GM23338 (cell line): ENCODE measurements around the gene CDC42BPA. TPM values are rescaled to one million over a fixed set of nuclear protein-coding genes. Genes with fewer than 3 reads are reported as not detected.

Source experiments
- ATAC-seq: fragments of 200-7000 bp; cut with Tn5 transposase; 3 replicates; pipeline ENCODE4 v1.9.1; 2020
- DNase-seq: peaks from one replicate; pipeline ENCODE4 v3.0.0-alpha.2; 2015; ENCODE audit warnings: low spot score
- H2AFZ ChIP-seq: fragments of 200-600 bp; sonication (generic); 2 replicates; pipeline ENCODE4 v1.8.0; 2016; ENCODE audit warnings: antibody characterized with exemption, mild to moderate bottlenecking, moderate library complexity
- H3F3A ChIP-seq: fragments of 200-600 bp; sonication (generic); replicated peaks from 2 replicates; pipeline ENCODE4 v1.8.0; 2017; ENCODE audit warnings: antibody characterized with exemption, mixed run types, low read depth
- H3K27ac ChIP-seq: fragments of 200-600 bp; sonication (generic); 2 replicates; pipeline ENCODE4 v1.6.1; 2016; ENCODE audit warnings: low read depth
- H3K27me3 ChIP-seq: fragments of 200-600 bp; sonication (generic); 2 replicates; pipeline ENCODE4 v1.8.0; 2016; ENCODE audit warnings: mild to moderate bottlenecking, mixed run types, moderate library complexity; ENCODE audit not compliant: insufficient read depth
- H3K36me3 ChIP-seq: fragments of 200-600 bp; sonication (generic); 2 replicates; pipeline ENCODE4 v1.8.0; 2016; ENCODE audit warnings: mild to moderate bottlenecking; ENCODE audit not compliant: insufficient read depth
- H3K4me1 ChIP-seq: fragments of 200-600 bp; sonication (generic); 2 replicates; pipeline ENCODE4 v1.8.0; 2016; ENCODE audit warnings: mild to moderate bottlenecking, moderate library complexity; ENCODE audit not compliant: insufficient read depth
- H3K4me2 ChIP-seq: fragments of 200-600 bp; sonication (generic); 2 replicates; pipeline ENCODE4 v1.7.1; 2017; ENCODE audit warnings: mixed run types
- H3K4me3 ChIP-seq: fragments of 200-600 bp; sonication (generic); 2 replicates; pipeline ENCODE4 v1.6.1; 2016; ENCODE audit warnings: mixed run types
- H3K79me2 ChIP-seq: fragments of 200-600 bp; sonication (generic); replicated peaks from 2 replicates; pipeline ENCODE4 v1.8.0; 2017; ENCODE audit warnings: mild to moderate bottlenecking; ENCODE audit not compliant: insufficient read depth
- H3K9me2 ChIP-seq: fragments of 200-600 bp; sonication (generic); 2 replicates; pipeline ENCODE4 v1.8.0; 2017; ENCODE audit not compliant: insufficient read depth
- H4K20me1 ChIP-seq: fragments of 200-600 bp; sonication (generic); replicated peaks from 2 replicates; pipeline ENCODE4 v1.8.0; 2017; ENCODE audit warnings: mild to moderate bottlenecking; ENCODE audit not compliant: insufficient read depth
- H3K27ac Mint-ChIP-seq: 2 replicates; pipeline ENCODE4 v1.8.0; 2020; ENCODE audit warnings: inconsistent platforms, mild to moderate bottlenecking, moderate library complexity, mixed read lengths
- H3K27me3 Mint-ChIP-seq: 3 replicates; pipeline ENCODE4 v1.8.0; 2022; ENCODE audit warnings: low read depth, mild to moderate bottlenecking, moderate library complexity, mixed read lengths, inconsistent platforms; ENCODE audit not compliant: insufficient read depth, poor library complexity
- H3K36me3 Mint-ChIP-seq: 3 replicates; pipeline ENCODE4 v1.8.0; 2021; ENCODE audit warnings: low read depth, mild to moderate bottlenecking, inconsistent platforms, moderate library complexity, mixed read lengths
- H3K4me1 Mint-ChIP-seq: 3 replicates; pipeline ENCODE4 v1.8.0; 2020; ENCODE audit warnings: mild to moderate bottlenecking, inconsistent platforms, mixed read lengths
- H3K4me3 Mint-ChIP-seq: 3 replicates; pipeline ENCODE4 v1.8.0; 2021; ENCODE audit warnings: moderate library complexity, mild to moderate bottlenecking, inconsistent platforms, mixed read lengths
- H3K9me3 Mint-ChIP-seq: 3 replicates; pipeline ENCODE4 v1.8.0; 2020; ENCODE audit warnings: moderate library complexity, mild to moderate bottlenecking, inconsistent platforms, mixed read lengths
- CREB1 ChIP-seq: fragments of 250-450 bp; sonication (Bioruptor Pico); IDR thresholded peaks from 2 replicates; pipeline ENCODE4 v1.5.0; 2020; ENCODE audit warnings: low read depth, mild to moderate bottlenecking, moderate library complexity
- EZH2 ChIP-seq: fragments of 200-600 bp; sonication (generic); IDR thresholded peaks from one replicate; pipeline ENCODE4 v1.8.0; 2017; ENCODE audit warnings: antibody characterized with exemption, mild to moderate bottlenecking, low read depth; ENCODE audit not compliant: unreplicated experiment
- EZH2phosphoT487 ChIP-seq: fragments of 200-600 bp; sonication (generic); IDR thresholded peaks from one replicate; pipeline ENCODE4 v1.8.1; 2018; ENCODE audit warnings: antibody characterized with exemption; ENCODE audit not compliant: unreplicated experiment
- JUNB ChIP-seq: IDR thresholded peaks from one replicate; pipeline ENCODE4 v1.6.1; 2016; ENCODE audit warnings: antibody characterized with exemption; ENCODE audit not compliant: unreplicated experiment
- NANOG ChIP-seq: IDR thresholded peaks from 2 replicates; pipeline ENCODE4 v1.6.1; 2016; ENCODE audit warnings: antibody characterized with exemption, borderline replicate concordance
- POLR2AphosphoS5 ChIP-seq: IDR thresholded peaks from 2 replicates; pipeline ENCODE4 v1.6.1; 2016; ENCODE audit warnings: antibody characterized with exemption, low read depth
- STAT1 ChIP-seq: IDR thresholded peaks from one replicate; pipeline ENCODE4 v1.6.1; 2016; ENCODE audit warnings: antibody characterized with exemption; ENCODE audit not compliant: unreplicated experiment
- ZNF114 ChIP-seq: fragments of 250-450 bp; sonication (Bioruptor Pico); IDR thresholded peaks from 2 replicates; pipeline ENCODE4 v1.5.0; 2020; ENCODE audit warnings: mild to moderate bottlenecking, moderate library complexity
- ZNF331 ChIP-seq: fragments of 250-450 bp; sonication (Bioruptor Pico); IDR thresholded peaks from 2 replicates; pipeline ENCODE4 v1.5.0; 2020; ENCODE audit warnings: low read depth, mild to moderate bottlenecking, moderate library complexity
- polyA plus RNA-seq: library from polyadenylated mRNA; unstranded; fragments of >200 nt; fragmentation: Nextera tagmentation; extraction: Ambion mirVana; gene quantifications from 2 replicates; pipeline ENCODE4 v1.2.1, GENCODE V29; 2016
- total RNA-seq: library from RNA; depleted of rRNA; stranded (reverse); fragments of >200 nt; shearing (Covaris generic); gene quantifications from 2 replicates; pipeline ENCODE4 v1.2.3, GENCODE V29; 2014
- TF ChIP-seq, protein P1 (sequence below): fragments of 250-450 bp; sonication (Bioruptor Pico); IDR thresholded peaks from 2 replicates; pipeline ENCODE4 v1.5.0; 2020; ENCODE audit warnings: mild to moderate bottlenecking, moderate library complexity
- TF ChIP-seq, protein P2 (sequence below), 2 experiments: fragments of 200-600 bp in 1 of 2; sonication (generic) in 1 of 2; conservative IDR thresholded peaks; 2 replicates each; pipeline versions ENCODE4 v1.5.1 to v1.6.1; 2016 to 2017; ENCODE audit warnings: antibody characterized with exemption in 2 of 2, low read depth in 2 of 2, mild to moderate bottlenecking in 2 of 2, moderate library complexity in 1 of 2
- TF ChIP-seq, protein P3 (sequence below): IDR thresholded peaks from one replicate; pipeline ENCODE4 v1.6.1; 2018; ENCODE audit warnings: antibody characterized with exemption; ENCODE audit not compliant: unreplicated experiment
- TF ChIP-seq, protein P4 (sequence below): IDR thresholded peaks from 2 replicates; pipeline ENCODE4 v1.6.1; 2016; ENCODE audit warnings: antibody characterized with exemption

The CDC42BPA gene
- total and polyA plus RNA-seq, 2 experiments from 2014 or later: 17.7 to 40.1 TPM

DNA sequence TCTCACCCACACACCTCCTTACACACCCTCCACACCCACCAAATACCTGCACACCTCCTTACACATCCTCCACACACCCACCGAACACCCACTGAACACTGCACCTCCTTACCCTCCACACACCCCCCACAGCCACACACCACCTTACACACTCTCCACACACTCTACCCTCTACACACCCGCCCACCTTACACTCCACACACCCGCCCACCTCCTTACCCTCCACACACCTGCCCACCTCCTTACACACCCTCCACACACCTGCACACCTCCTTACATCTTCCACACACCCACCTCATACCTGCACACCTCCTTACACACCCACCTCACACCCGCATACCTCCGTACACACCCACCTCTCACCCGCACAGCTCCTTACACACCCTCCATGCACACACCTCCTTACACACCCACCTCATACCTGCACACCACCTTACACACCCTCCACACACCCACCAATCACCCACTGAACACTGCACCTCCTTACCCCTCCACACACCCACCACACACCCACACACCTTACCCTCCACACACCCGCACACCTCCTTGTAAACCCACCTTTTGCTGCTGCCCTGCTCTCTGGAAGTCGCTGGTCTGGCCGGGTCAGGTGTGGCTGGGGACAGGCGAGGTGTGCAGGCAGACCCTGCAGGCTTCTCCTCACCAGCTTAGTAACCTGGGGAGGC is 339.7 kb downstream of the CDC42BPA start:
- no peaks in the 10 kb centered on the region for H3F3A ChIP-seq
- no peaks in the 10 kb centered on the region for H3K79me2 ChIP-seq
- H3K27ac Mint-ChIP-seq: no peak overlapping the region
- H3K4me3 Mint-ChIP-seq: no peak overlapping the region
- H3K9me3 Mint-ChIP-seq: no peaks in the 10 kb centered on the region
- H3K4me3 ChIP-seq: no peak overlapping the region
- peaks cover 4% of the 10 kb centered on the region; the same call in 2 of the 3 replicates for H3K4me1 Mint-ChIP-seq
- H3K4me1 ChIP-seq: no peaks in the 10 kb centered on the region
- TF ChIP-seq STAT1: no peak
- TF ChIP-seq EZH2: no peak
- no peak for TF ChIP-seq EZH2phosphoT487
- TF ChIP-seq ZNF331 (CRISPR knock-in tag): no peak
- TF ChIP-seq, protein P1, sequence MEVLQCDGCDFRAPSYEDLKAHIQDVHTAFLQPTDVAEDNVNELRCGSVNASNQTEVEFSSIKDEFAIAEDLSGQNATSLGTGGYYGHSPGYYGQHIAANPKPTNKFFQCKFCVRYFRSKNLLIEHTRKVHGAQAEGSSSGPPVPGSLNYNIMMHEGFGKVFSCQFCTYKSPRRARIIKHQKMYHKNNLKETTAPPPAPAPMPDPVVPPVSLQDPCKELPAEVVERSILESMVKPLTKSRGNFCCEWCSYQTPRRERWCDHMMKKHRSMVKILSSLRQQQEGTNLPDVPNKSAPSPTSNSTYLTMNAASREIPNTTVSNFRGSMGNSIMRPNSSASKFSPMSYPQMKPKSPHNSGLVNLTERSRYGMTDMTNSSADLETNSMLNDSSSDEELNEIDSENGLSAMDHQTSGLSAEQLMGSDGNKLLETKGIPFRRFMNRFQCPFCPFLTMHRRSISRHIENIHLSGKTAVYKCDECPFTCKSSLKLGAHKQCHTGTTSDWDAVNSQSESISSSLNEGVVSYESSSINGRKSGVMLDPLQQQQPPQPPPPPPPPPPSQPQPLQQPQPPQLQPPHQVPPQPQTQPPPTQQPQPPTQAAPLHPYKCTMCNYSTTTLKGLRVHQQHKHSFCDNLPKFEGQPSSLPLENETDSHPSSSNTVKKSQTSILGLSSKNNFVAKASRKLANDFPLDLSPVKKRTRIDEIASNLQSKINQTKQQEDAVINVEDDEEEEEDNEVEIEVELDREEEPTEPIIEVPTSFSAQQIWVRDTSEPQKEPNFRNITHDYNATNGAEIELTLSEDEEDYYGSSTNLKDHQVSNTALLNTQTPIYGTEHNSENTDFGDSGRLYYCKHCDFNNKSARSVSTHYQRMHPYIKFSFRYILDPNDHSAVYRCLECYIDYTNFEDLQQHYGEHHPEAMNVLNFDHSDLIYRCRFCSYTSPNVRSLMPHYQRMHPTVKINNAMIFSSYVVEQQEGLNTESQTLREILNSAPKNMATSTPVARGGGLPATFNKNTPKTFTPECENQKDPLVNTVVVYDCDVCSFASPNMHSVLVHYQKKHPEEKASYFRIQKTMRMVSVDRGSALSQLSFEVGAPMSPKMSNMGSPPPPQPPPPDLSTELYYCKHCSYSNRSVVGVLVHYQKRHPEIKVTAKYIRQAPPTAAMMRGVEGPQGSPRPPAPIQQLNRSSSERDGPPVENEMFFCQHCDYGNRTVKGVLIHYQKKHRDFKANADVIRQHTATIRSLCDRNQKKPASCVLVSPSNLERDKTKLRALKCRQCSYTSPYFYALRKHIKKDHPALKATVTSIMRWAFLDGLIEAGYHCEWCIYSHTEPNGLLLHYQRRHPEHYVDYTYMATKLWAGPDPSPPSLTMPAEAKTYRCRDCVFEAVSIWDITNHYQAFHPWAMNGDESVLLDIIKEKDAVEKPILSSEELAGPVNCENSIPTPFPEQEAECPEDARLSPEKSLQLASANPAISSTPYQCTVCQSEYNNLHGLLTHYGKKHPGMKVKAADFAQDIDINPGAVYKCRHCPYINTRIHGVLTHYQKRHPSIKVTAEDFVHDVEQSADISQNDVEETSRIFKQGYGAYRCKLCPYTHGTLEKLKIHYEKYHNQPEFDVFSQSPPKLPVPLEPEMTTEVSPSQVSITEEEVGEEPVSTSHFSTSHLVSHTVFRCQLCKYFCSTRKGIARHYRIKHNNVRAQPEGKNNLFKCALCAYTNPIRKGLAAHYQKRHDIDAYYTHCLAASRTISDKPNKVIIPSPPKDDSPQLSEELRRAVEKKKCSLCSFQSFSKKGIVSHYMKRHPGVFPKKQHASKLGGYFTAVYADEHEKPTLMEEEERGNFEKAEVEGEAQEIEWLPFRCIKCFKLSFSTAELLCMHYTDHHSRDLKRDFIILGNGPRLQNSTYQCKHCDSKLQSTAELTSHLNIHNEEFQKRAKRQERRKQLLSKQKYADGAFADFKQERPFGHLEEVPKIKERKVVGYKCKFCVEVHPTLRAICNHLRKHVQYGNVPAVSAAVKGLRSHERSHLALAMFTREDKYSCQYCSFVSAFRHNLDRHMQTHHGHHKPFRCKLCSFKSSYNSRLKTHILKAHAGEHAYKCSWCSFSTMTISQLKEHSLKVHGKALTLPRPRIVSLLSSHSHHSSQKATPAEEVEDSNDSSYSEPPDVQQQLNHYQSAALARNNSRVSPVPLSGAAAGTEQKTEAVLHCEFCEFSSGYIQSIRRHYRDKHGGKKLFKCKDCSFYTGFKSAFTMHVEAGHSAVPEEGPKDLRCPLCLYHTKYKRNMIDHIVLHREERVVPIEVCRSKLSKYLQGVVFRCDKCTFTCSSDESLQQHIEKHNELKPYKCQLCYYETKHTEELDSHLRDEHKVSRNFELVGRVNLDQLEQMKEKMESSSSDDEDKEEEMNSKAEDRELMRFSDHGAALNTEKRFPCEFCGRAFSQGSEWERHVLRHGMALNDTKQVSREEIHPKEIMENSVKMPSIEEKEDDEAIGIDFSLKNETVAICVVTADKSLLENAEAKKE (CRISPR knock-in tag): no peak
- no peak for TF ChIP-seq JUNB
- no peak for TF ChIP-seq POLR2AphosphoS5
- TF ChIP-seq, protein P2, sequence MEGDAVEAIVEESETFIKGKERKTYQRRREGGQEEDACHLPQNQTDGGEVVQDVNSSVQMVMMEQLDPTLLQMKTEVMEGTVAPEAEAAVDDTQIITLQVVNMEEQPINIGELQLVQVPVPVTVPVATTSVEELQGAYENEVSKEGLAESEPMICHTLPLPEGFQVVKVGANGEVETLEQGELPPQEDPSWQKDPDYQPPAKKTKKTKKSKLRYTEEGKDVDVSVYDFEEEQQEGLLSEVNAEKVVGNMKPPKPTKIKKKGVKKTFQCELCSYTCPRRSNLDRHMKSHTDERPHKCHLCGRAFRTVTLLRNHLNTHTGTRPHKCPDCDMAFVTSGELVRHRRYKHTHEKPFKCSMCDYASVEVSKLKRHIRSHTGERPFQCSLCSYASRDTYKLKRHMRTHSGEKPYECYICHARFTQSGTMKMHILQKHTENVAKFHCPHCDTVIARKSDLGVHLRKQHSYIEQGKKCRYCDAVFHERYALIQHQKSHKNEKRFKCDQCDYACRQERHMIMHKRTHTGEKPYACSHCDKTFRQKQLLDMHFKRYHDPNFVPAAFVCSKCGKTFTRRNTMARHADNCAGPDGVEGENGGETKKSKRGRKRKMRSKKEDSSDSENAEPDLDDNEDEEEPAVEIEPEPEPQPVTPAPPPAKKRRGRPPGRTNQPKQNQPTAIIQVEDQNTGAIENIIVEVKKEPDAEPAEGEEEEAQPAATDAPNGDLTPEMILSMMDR (conservative IDR thresholded peaks at IDR 0.05; ENCODE audit: low read depth in 2 of 2): no peak
- TF ChIP-seq, protein P3, sequence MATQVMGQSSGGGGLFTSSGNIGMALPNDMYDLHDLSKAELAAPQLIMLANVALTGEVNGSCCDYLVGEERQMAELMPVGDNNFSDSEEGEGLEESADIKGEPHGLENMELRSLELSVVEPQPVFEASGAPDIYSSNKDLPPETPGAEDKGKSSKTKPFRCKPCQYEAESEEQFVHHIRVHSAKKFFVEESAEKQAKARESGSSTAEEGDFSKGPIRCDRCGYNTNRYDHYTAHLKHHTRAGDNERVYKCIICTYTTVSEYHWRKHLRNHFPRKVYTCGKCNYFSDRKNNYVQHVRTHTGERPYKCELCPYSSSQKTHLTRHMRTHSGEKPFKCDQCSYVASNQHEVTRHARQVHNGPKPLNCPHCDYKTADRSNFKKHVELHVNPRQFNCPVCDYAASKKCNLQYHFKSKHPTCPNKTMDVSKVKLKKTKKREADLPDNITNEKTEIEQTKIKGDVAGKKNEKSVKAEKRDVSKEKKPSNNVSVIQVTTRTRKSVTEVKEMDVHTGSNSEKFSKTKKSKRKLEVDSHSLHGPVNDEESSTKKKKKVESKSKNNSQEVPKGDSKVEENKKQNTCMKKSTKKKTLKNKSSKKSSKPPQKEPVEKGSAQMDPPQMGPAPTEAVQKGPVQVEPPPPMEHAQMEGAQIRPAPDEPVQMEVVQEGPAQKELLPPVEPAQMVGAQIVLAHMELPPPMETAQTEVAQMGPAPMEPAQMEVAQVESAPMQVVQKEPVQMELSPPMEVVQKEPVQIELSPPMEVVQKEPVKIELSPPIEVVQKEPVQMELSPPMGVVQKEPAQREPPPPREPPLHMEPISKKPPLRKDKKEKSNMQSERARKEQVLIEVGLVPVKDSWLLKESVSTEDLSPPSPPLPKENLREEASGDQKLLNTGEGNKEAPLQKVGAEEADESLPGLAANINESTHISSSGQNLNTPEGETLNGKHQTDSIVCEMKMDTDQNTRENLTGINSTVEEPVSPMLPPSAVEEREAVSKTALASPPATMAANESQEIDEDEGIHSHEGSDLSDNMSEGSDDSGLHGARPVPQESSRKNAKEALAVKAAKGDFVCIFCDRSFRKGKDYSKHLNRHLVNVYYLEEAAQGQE: no peak
- TF ChIP-seq, protein P4, sequence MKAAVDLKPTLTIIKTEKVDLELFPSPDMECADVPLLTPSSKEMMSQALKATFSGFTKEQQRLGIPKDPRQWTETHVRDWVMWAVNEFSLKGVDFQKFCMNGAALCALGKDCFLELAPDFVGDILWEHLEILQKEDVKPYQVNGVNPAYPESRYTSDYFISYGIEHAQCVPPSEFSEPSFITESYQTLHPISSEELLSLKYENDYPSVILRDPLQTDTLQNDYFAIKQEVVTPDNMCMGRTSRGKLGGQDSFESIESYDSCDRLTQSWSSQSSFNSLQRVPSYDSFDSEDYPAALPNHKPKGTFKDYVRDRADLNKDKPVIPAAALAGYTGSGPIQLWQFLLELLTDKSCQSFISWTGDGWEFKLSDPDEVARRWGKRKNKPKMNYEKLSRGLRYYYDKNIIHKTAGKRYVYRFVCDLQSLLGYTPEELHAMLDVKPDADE: no peak
- no peak for TF ChIP-seq CREB1 (CRISPR knock-in tag)
- no peak for TF ChIP-seq NANOG
- no peak for TF ChIP-seq ZNF114
- no peak overlapping the region for H2AFZ ChIP-seq
- H3K27me3 ChIP-seq: no peaks in the 10 kb centered on the region
- H3K27me3 Mint-ChIP-seq: peaks cover 10% of the 10 kb centered on the region
- DNase-seq (no peak), ATAC-seq (no peak)
- H3K36me3 Mint-ChIP-seq: no peaks in the 10 kb centered on the region
- H3K36me3 ChIP-seq: no peaks in the 10 kb centered on the region
- no peak overlapping the region for H3K4me2 ChIP-seq
- 0 out of 2 replicates have a peak, but pooled peaks cover 6% of the 10 kb centered on the region for H4K20me1 ChIP-seq
- no peak overlapping the region for H3K27ac ChIP-seq
- no peaks in the 10 kb centered on the region for H3K9me2 ChIP-seq
